Esophagus muscularis mucosa (tissue), 4 donors: ENCODE results near the gene FOXO6.

Experiments used
- CTCF ChIP-seq, 3 experiments: fragments of 200-600 bp in 2 of 3; fragments of 450-650 bp in 1 of 3; sonication (generic) in 2 of 3; IDR thresholded peaks; one replicate each; pipeline ENCODE4 v1.5.1; 2017 to 2019; ENCODE audit warnings: antibody characterized with exemption in 3 of 3, mild to moderate bottlenecking in 2 of 3, moderate library complexity in 1 of 3
- EP300 ChIP-seq: sonication (generic); formaldehyde crosslinking; IDR thresholded peaks from one replicate; pipeline ENCODE4 v1.6.1; 2017; ENCODE audit warnings: antibody characterized with exemption
- POLR2AphosphoS5 ChIP-seq, 2 donors: sonication (generic); formaldehyde crosslinking; IDR thresholded peaks; one replicate each; pipeline ENCODE4 v1.6.1; 2017; ENCODE audit warnings: antibody characterized with exemption in 2 of 2

DNA sequence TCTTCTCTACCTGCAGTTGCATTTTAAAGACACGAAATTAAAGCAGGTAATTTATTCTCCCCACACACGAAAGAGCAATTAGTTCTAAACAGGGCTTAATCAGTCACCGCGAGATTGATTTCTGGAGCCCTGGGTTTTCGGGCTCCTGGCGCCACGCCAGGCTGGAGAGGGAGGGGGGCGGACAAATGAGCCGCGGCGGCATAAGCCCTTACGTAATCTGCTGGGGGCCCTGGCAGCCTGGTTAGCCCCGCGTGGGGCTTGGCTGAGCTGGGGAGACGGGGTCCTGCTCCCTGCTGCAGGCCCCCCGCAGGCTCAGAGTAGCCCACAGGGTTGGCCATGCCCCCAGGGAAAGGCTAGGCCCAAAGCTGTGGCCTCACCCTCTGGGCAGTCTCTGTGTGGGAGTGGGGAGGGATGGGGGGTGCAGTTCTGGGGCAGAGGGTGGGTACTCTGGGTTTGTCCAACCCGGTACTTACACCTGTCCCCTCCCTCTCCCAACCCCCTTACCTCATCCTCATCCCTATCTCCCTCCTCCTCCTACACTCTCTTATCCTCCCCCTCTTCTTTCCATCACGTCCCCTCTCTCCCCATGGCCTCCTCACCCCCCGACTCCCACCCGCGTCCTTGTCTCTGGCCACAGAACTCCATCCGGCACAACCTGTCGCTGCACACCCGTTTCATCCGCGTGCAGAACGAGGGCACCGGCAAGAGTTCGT lies 19.9 kb downstream of the FOXO6 start:
- TF ChIP-seq CTCF (IDR thresholded peaks at IDR 0.05) (no peak), POLR2AphosphoS5 (IDR thresholded peaks at IDR 0.05) (peak in 1 of 2 donors; percentile 56), EP300 (no peak)
